ENCODE data around the gene PALS2.

DNA sequence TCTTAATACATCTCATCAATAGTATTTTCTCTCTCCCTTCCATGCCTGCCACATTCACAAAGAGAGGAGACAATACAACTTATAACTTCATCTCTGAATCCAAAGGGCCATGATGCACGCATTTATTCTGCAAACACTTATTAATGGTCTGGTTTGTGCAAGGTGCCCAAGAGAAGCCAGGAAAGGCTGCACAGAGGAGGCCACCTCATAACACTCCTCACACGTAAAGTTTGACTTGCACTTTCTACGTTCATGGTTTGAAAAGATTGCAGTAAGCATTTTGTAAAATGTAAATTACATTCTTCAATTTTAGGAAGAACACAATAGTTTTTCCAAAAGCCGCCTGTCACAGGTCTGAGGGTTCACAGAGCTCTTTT, 1.2 kb upstream of the PALS2 start:
- no peak for TF ChIP-seq SIN3A (IDR thresholded peaks at IDR 0.05; ENCODE audit: borderline replicate concordance, insufficient read depth, low read depth, low read length)
- TF ChIP-seq, protein P1, sequence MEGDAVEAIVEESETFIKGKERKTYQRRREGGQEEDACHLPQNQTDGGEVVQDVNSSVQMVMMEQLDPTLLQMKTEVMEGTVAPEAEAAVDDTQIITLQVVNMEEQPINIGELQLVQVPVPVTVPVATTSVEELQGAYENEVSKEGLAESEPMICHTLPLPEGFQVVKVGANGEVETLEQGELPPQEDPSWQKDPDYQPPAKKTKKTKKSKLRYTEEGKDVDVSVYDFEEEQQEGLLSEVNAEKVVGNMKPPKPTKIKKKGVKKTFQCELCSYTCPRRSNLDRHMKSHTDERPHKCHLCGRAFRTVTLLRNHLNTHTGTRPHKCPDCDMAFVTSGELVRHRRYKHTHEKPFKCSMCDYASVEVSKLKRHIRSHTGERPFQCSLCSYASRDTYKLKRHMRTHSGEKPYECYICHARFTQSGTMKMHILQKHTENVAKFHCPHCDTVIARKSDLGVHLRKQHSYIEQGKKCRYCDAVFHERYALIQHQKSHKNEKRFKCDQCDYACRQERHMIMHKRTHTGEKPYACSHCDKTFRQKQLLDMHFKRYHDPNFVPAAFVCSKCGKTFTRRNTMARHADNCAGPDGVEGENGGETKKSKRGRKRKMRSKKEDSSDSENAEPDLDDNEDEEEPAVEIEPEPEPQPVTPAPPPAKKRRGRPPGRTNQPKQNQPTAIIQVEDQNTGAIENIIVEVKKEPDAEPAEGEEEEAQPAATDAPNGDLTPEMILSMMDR (IDR thresholded peaks at IDR 0.05) = no peak
- no peak for TF ChIP-seq POLR2AphosphoS5 (IDR thresholded peaks at IDR 0.05; ENCODE audit: low read depth, low read length)
- no peak for TF ChIP-seq TCF7L2 (IDR thresholded peaks at IDR 0.05; ENCODE audit: low read depth, low read length)
- TF ChIP-seq, protein P2, sequence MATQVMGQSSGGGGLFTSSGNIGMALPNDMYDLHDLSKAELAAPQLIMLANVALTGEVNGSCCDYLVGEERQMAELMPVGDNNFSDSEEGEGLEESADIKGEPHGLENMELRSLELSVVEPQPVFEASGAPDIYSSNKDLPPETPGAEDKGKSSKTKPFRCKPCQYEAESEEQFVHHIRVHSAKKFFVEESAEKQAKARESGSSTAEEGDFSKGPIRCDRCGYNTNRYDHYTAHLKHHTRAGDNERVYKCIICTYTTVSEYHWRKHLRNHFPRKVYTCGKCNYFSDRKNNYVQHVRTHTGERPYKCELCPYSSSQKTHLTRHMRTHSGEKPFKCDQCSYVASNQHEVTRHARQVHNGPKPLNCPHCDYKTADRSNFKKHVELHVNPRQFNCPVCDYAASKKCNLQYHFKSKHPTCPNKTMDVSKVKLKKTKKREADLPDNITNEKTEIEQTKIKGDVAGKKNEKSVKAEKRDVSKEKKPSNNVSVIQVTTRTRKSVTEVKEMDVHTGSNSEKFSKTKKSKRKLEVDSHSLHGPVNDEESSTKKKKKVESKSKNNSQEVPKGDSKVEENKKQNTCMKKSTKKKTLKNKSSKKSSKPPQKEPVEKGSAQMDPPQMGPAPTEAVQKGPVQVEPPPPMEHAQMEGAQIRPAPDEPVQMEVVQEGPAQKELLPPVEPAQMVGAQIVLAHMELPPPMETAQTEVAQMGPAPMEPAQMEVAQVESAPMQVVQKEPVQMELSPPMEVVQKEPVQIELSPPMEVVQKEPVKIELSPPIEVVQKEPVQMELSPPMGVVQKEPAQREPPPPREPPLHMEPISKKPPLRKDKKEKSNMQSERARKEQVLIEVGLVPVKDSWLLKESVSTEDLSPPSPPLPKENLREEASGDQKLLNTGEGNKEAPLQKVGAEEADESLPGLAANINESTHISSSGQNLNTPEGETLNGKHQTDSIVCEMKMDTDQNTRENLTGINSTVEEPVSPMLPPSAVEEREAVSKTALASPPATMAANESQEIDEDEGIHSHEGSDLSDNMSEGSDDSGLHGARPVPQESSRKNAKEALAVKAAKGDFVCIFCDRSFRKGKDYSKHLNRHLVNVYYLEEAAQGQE (IDR thresholded peaks at IDR 0.05; ENCODE audit: insufficient read depth in 1 of 2, low read depth in 2 of 2, low read length in 1 of 2) = no peak

All from Panc1 (cell line).